Left ventricle myocardium inferior (tissue), 1 donor: ENCODE results near the gene FGD2. TPM values are rescaled to one million over a fixed set of nuclear protein-coding genes. Genes with fewer than 3 reads are reported as not detected.
"Not testable (repeated sequence)": the region's sequence is repeated elsewhere in the genome, so short reads cannot be mapped to it uniquely, and the experiment has no call there.

ENCODE experiments used
- DNase-seq: peaks from one replicate; pipeline ENCODE4 v3.0.0-alpha.2; 2020
- H3K27ac ChIP-seq: fragments of 200-600 bp; replicated peaks from 2 replicates; pipeline ENCODE4 v1.8.0; 2021
- H3K27me3 ChIP-seq: fragments of 200-600 bp; 2 replicates; pipeline ENCODE4 v1.8.0; 2021; ENCODE audit warnings: low read depth
- H3K36me3 ChIP-seq: fragments of 200-600 bp; 2 replicates; pipeline ENCODE4 v1.8.0; 2021
- H3K4me1 ChIP-seq: fragments of 200-600 bp; 2 replicates; pipeline ENCODE4 v1.8.0; 2021
- H3K4me3 ChIP-seq: fragments of 200-600 bp; 2 replicates; pipeline ENCODE4 v1.8.0; 2021; ENCODE audit warnings: mild to moderate bottlenecking, moderate library complexity
- H3K9me3 ChIP-seq: fragments of 200-600 bp; replicated peaks from 2 replicates; pipeline ENCODE4 v1.8.0; 2021
- CTCF ChIP-seq: fragments of 200-600 bp; IDR thresholded peaks from 2 replicates; pipeline ENCODE4 v1.8.0; 2021; ENCODE audit warnings: antibody characterized with exemption, mild to moderate bottlenecking, borderline replicate concordance
- intact Hi-C: fragments of 100-400 bp; cut with micrococcal nuclease; formaldehyde crosslinking; loops from one replicate; pipeline ENCODE4 v1.11.0; 2022
- total RNA-seq: library from RNA; stranded (reverse); fragmentation: NEBNext Ultra II Directional; extraction: Animal tissue kit (Norgen Biotek cat#: 25700); gene quantifications from one replicate; pipeline ENCODE4 v1.2.1, GENCODE V29; 2021
- donor health status: DM: no; HTN: yes; CAD: no; lungs with severe emphysema.

FGD2 gene
- total RNA-seq, 1 donor from 2014 or later: 6.0 TPM

DNA sequence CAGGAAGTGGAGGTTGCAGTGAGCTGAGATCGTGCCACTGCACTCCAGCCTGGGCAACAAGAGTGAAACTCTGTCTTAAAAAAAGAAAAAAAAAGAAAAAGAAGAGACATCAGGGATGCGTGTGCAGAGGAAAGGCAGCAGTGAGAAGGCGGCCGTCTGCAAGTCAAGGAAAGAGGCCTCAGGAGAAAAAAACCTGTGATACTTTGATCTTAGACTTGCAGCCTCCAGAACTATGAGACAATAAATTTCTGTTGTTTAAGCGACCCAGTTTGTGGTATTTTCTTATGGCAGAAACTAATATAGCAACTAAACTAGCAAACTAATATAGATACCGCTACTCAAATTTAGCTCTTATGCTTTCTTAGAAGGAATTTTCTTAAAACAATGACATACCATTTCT, 36.1 kb downstream of the FGD2 start:
- no peaks in the 10 kb centered on the region for H3K36me3 ChIP-seq
- H3K4me3 ChIP-seq: no peak overlapping the region
- no peak for TF ChIP-seq CTCF
- peaks cover 3% of the 10 kb centered on the region for H3K4me1 ChIP-seq
- H3K9me3 ChIP-seq: no peaks in the 10 kb centered on the region
- no peak overlapping the region for H3K27ac ChIP-seq
- intact Hi-C loops: no loop called here
- DNase-seq: no peak
- H3K27me3 ChIP-seq: no peaks in the 10 kb centered on the region

DNA sequence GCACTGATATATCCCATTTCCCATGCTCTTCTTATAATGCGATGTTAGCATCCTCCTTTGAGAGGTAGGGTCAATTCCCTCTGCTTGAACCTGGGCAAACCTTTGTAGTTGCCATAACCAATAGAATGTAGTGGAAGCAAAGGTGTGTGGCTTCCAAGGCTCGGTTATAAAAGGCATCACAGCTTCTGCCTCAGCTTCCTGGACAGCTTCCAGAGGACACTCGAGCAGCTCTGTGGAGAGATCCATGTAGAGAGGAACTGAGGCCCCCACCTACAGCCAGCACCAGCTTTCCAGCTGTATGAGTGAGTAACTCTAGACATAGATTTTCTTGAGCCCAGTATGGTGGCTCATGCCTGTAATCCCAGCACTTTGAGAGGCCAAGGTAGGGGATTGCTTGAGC, 36.7 kb downstream of the FGD2 start:
- Histone ChIP-seq H3K36me3 (no peaks in the 10 kb centered on the region), H3K4me1 (peaks cover 3% of the 10 kb centered on the region), H3K4me3 (no peak overlapping the region), H3K9me3 (no peaks in the 10 kb centered on the region), H3K27me3 (no peaks in the 10 kb centered on the region), H3K27ac (no peak overlapping the region)
- no peak for DNase-seq
- intact Hi-C loops: no loop called here
- no peak for TF ChIP-seq CTCF

- DNase-seq, H3K27ac ChIP-seq, H3K27me3 ChIP-seq, H3K4me3 ChIP-seq, H3K9me3 ChIP-seq, intact Hi-C loops, H3K4me1 ChIP-seq, H3K36me3 ChIP-seq: not testable (repeated sequence)
Observed at GRCh38 chr6:37043091-37043490, 37.6 kb downstream of the FGD2 start.

DNA sequence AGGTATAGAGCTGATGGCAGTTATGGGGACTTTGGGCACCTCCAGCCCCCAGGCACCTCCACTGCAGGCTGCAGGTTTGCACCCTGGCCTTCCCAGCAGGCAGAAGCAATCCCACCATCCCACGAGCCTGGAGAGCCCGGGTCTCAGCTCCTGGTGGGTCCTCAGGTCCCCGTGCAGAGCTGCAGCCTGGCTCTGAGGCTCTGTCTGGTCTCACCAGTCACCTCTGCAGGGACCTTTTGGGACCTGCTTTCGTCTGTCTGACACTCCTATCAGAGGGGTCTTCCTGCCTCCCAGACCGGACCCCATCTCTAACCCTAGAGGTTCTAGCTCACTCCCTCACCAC, 41.9 kb downstream of the FGD2 start:
- Histone ChIP-seq H3K4me3 (no peak overlapping the region), H3K4me1 (peaks cover 29% of the 10 kb centered on the region), H3K36me3 (no peaks in the 10 kb centered on the region), H3K9me3 (no peaks in the 10 kb centered on the region), H3K27me3 (no peaks in the 10 kb centered on the region), H3K27ac (no peak overlapping the region)
- no peak for TF ChIP-seq CTCF
- DNase-seq: no peak
- intact Hi-C loops: no loop called here

GRCh38 chr6:37047689-37048402, 42.4 kb downstream of the FGD2 start:
- intact Hi-C loops: no loop called here
- Histone ChIP-seq H3K9me3 (no peaks in the 10 kb centered on the region), H3K27me3 (no peaks in the 10 kb centered on the region), H3K27ac (no peak overlapping the region), H3K4me1 (peaks cover 29% of the 10 kb centered on the region), H3K36me3 (no peaks in the 10 kb centered on the region), H3K4me3 (no peak overlapping the region)
- no peak for TF ChIP-seq CTCF
- no peak for DNase-seq

GRCh38 chr6:37048403-37048850, 43.0 kb downstream of the FGD2 start:
- H3K27me3 ChIP-seq: no peaks in the 10 kb centered on the region
- H3K36me3 ChIP-seq: no peaks in the 10 kb centered on the region
- no peak for TF ChIP-seq CTCF
- H3K27ac ChIP-seq: peak overlapping the region; percentile 72
- intact Hi-C loops: no loop called here
- no peak overlapping the region for H3K4me3 ChIP-seq
- DNase-seq: no peak
- H3K4me1 ChIP-seq: peaks cover 29% of the 10 kb centered on the region
- H3K9me3 ChIP-seq: no peaks in the 10 kb centered on the region
